NOMO-1 treated with DMSO at 0.1 percent for 48 hours (cell line): Measurements from ENCODE around the gene ATP1A1.

Experiments used
- DNase-seq: peaks from one replicate; lab custom pipeline; 2025; ENCODE audit not compliant: unreplicated experiment; lab: John Stamatoyannopoulos, UW

The ATP1A1 gene

GRCh38 chr1:116433275-116434257, 60.5 kb downstream of the ATP1A1 start:
- DNase-seq: no peak

- DNase-seq: no peak
These were observed 61.8 kb downstream of the ATP1A1 start for GRCh38 chr1:116434849-116435248.

- peak; percentile 59 for DNase-seq
These were observed 63.0 kb downstream of the ATP1A1 start for GRCh38 chr1:116435806-116436610.

GRCh38 chr1:116436611-116436970, 63.5 kb downstream of the ATP1A1 start:
- DNase-seq: peak; percentile 43

DNA sequence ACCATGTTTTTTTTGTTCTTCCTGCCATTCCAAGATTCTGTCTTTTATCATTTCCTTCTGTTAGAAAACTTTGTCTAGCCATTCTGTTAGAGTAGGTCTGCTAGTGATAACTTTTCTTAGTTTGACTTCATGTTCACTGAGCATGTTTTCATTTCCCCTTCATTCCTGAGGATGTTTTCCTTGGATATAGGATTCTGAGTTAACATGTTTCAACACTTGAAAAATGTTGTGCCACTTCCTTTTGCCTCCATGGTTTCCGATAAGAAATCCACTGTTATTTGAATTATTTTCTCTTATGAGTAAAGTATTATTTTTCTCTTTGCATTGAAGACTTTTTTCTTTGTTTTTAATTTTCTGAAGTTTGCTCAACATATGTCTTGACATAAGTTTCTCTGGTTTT, 66.7 kb downstream of the ATP1A1 start:
- DNase-seq: no peak

DNA sequence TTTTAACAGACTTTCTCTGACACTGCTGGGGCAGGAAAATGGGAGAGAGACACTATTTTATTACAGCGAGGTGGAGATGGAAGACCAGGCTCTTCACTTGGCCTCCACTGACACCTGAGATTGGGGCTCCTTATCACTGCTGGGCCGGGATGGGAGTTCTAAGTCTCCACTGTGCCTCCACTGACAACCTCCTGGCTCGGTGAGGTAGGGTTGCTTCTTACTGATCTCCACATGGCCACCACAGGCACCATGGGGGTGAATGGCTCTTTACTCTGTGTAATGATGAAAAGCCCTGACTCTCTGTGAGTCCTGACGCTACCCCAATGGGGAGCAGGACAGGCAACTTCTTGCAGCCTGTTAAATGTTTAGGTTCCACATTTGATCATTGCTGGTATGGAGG, 67.7 kb downstream of the ATP1A1 start:
- no peak for DNase-seq

GRCh38 chr1:116445534-116445933, 72.5 kb downstream of the ATP1A1 start:
- DNase-seq: no peak

DNA sequence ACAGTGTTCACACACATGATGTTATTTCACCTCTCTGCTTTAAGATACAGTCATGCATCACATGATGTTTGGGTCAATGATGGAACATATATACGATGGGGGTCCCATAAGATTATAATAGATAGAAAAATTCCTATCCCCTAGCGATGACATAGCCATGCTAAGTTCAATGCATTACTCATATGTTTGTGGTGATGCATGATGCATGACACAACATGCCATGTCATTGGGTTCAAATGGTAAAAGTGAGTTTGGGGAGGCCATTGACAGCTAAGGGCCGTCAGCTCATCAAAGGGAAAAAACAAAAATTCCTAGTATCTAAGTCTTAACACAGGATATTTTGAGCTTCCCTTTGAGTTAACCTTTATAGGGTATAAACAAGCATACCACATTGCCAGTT, 73.6 kb downstream of the ATP1A1 start:
- DNase-seq: no peak

GRCh38 chr1:116448785-116449385, 75.8 kb downstream of the ATP1A1 start:
- no peak for DNase-seq

GRCh38 chr1:116449578-116449977, 76.5 kb downstream of the ATP1A1 start:
- no peak for DNase-seq

DNA sequence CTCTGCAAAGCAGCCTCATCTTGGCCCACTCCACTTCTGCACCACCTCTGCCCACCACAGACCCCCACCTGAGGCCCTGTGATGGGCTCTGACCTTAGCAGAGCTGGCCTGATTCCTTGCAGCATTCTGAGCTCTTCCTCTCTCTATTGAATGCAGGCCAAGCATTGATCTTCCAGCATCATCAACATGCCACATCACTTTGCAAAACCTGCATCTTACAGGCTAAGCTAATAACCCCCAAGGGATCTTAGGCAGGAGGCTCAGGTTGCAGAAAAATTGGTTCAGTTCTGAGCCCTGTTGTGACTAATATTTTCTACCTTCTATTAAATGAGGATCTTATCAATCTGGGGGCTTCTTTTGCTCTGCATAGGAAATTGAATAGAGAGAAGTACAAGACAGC, 78.7 kb downstream of the ATP1A1 start:
- DNase-seq: no peak

- DNase-seq: no peak
These were observed 80.4 kb downstream of the ATP1A1 start for GRCh38 chr1:116453481-116453880.

GRCh38 chr1:116453906-116454305, 80.9 kb downstream of the ATP1A1 start:
- DNase-seq: no peak
